ENCODE measurements around the gene ZNF865.
"Not testable (repeated sequence)": the region's sequence is repeated elsewhere in the genome, so short reads cannot be mapped to it uniquely, and the experiment has no call there.

DNA sequence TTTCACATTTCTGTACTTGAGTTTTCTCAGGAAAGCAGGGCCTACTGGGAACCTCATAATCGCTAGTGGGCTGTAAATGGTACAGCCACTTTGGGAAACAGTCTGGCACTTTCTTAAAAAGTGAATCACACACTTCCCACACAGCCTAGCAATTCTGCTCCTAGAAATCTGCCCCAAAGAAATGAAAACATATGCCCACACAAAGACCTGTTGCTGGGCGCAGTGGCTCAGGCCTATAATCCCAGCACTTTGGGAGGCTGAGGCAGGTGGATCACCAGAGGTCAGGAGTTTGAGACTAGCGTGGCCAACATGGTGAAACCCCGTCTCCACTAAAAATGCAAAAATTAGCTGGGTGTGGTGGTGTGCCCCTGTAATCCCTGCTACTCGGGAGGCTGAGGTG lies 36.0 kb upstream of the ZNF865 start:
- TF ChIP-seq, protein P1, sequence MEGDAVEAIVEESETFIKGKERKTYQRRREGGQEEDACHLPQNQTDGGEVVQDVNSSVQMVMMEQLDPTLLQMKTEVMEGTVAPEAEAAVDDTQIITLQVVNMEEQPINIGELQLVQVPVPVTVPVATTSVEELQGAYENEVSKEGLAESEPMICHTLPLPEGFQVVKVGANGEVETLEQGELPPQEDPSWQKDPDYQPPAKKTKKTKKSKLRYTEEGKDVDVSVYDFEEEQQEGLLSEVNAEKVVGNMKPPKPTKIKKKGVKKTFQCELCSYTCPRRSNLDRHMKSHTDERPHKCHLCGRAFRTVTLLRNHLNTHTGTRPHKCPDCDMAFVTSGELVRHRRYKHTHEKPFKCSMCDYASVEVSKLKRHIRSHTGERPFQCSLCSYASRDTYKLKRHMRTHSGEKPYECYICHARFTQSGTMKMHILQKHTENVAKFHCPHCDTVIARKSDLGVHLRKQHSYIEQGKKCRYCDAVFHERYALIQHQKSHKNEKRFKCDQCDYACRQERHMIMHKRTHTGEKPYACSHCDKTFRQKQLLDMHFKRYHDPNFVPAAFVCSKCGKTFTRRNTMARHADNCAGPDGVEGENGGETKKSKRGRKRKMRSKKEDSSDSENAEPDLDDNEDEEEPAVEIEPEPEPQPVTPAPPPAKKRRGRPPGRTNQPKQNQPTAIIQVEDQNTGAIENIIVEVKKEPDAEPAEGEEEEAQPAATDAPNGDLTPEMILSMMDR (IDR thresholded peaks at IDR 0.05; ENCODE audit: control extremely low read depth in 1 of 3, insufficient read depth in 1 of 3, low read depth in 1 of 3, low read length in 3 of 3) = not testable (repeated sequence)
- TF ChIP-seq, protein P2, sequence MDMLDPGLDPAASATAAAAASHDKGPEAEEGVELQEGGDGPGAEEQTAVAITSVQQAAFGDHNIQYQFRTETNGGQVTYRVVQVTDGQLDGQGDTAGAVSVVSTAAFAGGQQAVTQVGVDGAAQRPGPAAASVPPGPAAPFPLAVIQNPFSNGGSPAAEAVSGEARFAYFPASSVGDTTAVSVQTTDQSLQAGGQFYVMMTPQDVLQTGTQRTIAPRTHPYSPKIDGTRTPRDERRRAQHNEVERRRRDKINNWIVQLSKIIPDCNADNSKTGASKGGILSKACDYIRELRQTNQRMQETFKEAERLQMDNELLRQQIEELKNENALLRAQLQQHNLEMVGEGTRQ (IDR thresholded peaks at IDR 0.05; ENCODE audit: low read length) = not testable (repeated sequence)
- TF ChIP-seq, protein P3, sequence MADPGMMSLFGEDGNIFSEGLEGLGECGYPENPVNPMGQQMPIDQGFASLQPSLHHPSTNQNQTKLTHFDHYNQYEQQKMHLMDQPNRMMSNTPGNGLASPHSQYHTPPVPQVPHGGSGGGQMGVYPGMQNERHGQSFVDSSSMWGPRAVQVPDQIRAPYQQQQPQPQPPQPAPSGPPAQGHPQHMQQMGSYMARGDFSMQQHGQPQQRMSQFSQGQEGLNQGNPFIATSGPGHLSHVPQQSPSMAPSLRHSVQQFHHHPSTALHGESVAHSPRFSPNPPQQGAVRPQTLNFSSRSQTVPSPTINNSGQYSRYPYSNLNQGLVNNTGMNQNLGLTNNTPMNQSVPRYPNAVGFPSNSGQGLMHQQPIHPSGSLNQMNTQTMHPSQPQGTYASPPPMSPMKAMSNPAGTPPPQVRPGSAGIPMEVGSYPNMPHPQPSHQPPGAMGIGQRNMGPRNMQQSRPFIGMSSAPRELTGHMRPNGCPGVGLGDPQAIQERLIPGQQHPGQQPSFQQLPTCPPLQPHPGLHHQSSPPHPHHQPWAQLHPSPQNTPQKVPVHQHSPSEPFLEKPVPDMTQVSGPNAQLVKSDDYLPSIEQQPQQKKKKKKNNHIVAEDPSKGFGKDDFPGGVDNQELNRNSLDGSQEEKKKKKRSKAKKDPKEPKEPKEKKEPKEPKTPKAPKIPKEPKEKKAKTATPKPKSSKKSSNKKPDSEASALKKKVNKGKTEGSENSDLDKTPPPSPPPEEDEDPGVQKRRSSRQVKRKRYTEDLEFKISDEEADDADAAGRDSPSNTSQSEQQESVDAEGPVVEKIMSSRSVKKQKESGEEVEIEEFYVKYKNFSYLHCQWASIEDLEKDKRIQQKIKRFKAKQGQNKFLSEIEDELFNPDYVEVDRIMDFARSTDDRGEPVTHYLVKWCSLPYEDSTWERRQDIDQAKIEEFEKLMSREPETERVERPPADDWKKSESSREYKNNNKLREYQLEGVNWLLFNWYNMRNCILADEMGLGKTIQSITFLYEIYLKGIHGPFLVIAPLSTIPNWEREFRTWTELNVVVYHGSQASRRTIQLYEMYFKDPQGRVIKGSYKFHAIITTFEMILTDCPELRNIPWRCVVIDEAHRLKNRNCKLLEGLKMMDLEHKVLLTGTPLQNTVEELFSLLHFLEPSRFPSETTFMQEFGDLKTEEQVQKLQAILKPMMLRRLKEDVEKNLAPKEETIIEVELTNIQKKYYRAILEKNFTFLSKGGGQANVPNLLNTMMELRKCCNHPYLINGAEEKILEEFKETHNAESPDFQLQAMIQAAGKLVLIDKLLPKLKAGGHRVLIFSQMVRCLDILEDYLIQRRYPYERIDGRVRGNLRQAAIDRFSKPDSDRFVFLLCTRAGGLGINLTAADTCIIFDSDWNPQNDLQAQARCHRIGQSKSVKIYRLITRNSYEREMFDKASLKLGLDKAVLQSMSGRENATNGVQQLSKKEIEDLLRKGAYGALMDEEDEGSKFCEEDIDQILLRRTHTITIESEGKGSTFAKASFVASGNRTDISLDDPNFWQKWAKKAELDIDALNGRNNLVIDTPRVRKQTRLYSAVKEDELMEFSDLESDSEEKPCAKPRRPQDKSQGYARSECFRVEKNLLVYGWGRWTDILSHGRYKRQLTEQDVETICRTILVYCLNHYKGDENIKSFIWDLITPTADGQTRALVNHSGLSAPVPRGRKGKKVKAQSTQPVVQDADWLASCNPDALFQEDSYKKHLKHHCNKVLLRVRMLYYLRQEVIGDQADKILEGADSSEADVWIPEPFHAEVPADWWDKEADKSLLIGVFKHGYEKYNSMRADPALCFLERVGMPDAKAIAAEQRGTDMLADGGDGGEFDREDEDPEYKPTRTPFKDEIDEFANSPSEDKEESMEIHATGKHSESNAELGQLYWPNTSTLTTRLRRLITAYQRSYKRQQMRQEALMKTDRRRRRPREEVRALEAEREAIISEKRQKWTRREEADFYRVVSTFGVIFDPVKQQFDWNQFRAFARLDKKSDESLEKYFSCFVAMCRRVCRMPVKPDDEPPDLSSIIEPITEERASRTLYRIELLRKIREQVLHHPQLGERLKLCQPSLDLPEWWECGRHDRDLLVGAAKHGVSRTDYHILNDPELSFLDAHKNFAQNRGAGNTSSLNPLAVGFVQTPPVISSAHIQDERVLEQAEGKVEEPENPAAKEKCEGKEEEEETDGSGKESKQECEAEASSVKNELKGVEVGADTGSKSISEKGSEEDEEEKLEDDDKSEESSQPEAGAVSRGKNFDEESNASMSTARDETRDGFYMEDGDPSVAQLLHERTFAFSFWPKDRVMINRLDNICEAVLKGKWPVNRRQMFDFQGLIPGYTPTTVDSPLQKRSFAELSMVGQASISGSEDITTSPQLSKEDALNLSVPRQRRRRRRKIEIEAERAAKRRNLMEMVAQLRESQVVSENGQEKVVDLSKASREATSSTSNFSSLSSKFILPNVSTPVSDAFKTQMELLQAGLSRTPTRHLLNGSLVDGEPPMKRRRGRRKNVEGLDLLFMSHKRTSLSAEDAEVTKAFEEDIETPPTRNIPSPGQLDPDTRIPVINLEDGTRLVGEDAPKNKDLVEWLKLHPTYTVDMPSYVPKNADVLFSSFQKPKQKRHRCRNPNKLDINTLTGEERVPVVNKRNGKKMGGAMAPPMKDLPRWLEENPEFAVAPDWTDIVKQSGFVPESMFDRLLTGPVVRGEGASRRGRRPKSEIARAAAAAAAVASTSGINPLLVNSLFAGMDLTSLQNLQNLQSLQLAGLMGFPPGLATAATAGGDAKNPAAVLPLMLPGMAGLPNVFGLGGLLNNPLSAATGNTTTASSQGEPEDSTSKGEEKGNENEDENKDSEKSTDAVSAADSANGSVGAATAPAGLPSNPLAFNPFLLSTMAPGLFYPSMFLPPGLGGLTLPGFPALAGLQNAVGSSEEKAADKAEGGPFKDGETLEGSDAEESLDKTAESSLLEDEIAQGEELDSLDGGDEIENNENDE (IDR thresholded peaks at IDR 0.05; ENCODE audit: insufficient replicate concordance, low read length) = not testable (repeated sequence)
- TF ChIP-seq POLR2A (IDR thresholded peaks at IDR 0.05; ENCODE audit: control extremely low read depth in 1 of 2, low read depth in 2 of 2, low read length in 2 of 2); TAF7 (optimal IDR thresholded peaks at IDR 0.05; ENCODE audit: borderline replicate concordance, low read depth, low read length): not testable (repeated sequence)

Data from H1 (cell line).